GM19193 (cell line): ENCODE data around the gene ASTL.

Source experiments
- POLR2A ChIP-seq: IDR thresholded peaks from 4 replicates; pipeline ENCODE4 v1.6.1; 2011; ENCODE audit not compliant: insufficient read depth, insufficient read length; ENCODE audit errors: extremely low read depth

ASTL gene

GRCh38 chr2:96097951-96098823 is 40.1 kb downstream of the ASTL start:
- no peak for TF ChIP-seq POLR2A

- TF ChIP-seq POLR2A, result no peak
These were observed 40.9 kb downstream of the ASTL start for GRCh38 chr2:96097441-96097840.

- TF ChIP-seq POLR2A, result no peak
These were observed 43.1 kb downstream of the ASTL start for GRCh38 chr2:96095116-96095636.

- TF ChIP-seq POLR2A, result no peak
These were observed 44.8 kb downstream of the ASTL start for GRCh38 chr2:96093528-96093927.

- TF ChIP-seq POLR2A, result no peak
These were observed 45.4 kb downstream of the ASTL start for GRCh38 chr2:96092951-96093350.

GRCh38 chr2:96092573-96092877 is 45.8 kb downstream of the ASTL start:
- TF ChIP-seq POLR2A, result no peak

GRCh38 chr2:96091711-96092572 is 46.4 kb downstream of the ASTL start:
- TF ChIP-seq POLR2A, result no peak

- no peak for TF ChIP-seq POLR2A
These were observed 47.1 kb downstream of the ASTL start for GRCh38 chr2:96091141-96091710.

GRCh38 chr2:96090196-96090926 is 47.9 kb downstream of the ASTL start:
- no peak for TF ChIP-seq POLR2A

GRCh38 chr2:96089356-96090195 is 48.7 kb downstream of the ASTL start:
- no peak for TF ChIP-seq POLR2A

- no peak for TF ChIP-seq POLR2A
These were observed 49.7 kb downstream of the ASTL start for GRCh38 chr2:96088340-96089335.

GRCh38 chr2:96087130-96087529 is 51.2 kb downstream of the ASTL start:
- TF ChIP-seq POLR2A, result no peak

GRCh38 chr2:96085541-96086355 is 52.6 kb downstream of the ASTL start:
- TF ChIP-seq POLR2A, result no peak
